Caco-2 (cell line): Measurements from ENCODE around the gene UBA1. TPM values are rescaled to one million over a fixed set of nuclear protein-coding genes. Genes with fewer than 3 reads are reported as not detected.

Source experiments
- BruUV-seq: library from RNA; stranded (reverse); fragments of 400-500 nt; replicated peaks from 2 replicates; lab custom pipeline; 2021; lab: Mats Ljungman, UMichigan
- CTCF ChIA-PET: fragments of 300-600 bp; sonication (Branson Sonifier 250); formaldehyde crosslinking; loops from one replicate; lab custom pipeline; 2022; ENCODE audit warnings: antibody characterized with exemption; lab: Charles Lee
- POLR2A ChIA-PET: fragments of 300-600 bp; sonication (Branson Sonifier 250); formaldehyde crosslinking; loops from one replicate; lab custom pipeline; 2022; ENCODE audit warnings: antibody characterized with exemption; lab: Charles Lee
- DNase-seq, 2 experiments: peaks; one replicate each; pipeline versions ENCODE4 v3.0.0 to v3.0.0-alpha.2; 2020 to 2022
- H3K27me3 ChIP-seq: replicated peaks from 2 replicates; pipeline ENCODE4 v1.6.0; 2011; ENCODE audit warnings: low read length; ENCODE audit not compliant: control insufficient read depth, insufficient read depth
- H3K36me3 ChIP-seq: 2 replicates; pipeline ENCODE4 v1.5.1; 2011; ENCODE audit warnings: low read length; ENCODE audit not compliant: control insufficient read depth, insufficient read depth
- H3K4me1 ChIP-seq: fragments of 250-450 bp; sonication (Bioruptor Pico); 2 replicates; pipeline ENCODE4 v1.5.1; 2020; ENCODE audit warnings: mild to moderate bottlenecking
- H3K4me3 ChIP-seq: 2 replicates; pipeline ENCODE4 v1.5.1; 2011; ENCODE audit warnings: low read depth, mild to moderate bottlenecking, control low read depth, low read length
- H3K9me3 ChIP-seq: fragments of 250-450 bp; sonication (Bioruptor Pico); 2 replicates; pipeline ENCODE4 v1.5.1; 2020; ENCODE audit warnings: mild to moderate bottlenecking, moderate library complexity
- H3K27ac Mint-ChIP-seq: one replicate; pipeline ENCODE4 v1.8.0; 2022; ENCODE audit warnings: mixed read lengths; ENCODE audit not compliant: unreplicated experiment
- H3K27me3 Mint-ChIP-seq: one replicate; pipeline ENCODE4 v1.8.0; 2022; ENCODE audit warnings: mixed read lengths; ENCODE audit not compliant: insufficient read depth, unreplicated experiment
- H3K36me3 Mint-ChIP-seq: one replicate; pipeline ENCODE4 v1.8.0; 2022; ENCODE audit warnings: mild to moderate bottlenecking, mixed read lengths; ENCODE audit not compliant: insufficient read depth, unreplicated experiment
- H3K4me1 Mint-ChIP-seq: one replicate; pipeline ENCODE4 v1.8.0; 2022; ENCODE audit warnings: low read depth, mixed read lengths; ENCODE audit not compliant: unreplicated experiment
- H3K4me3 Mint-ChIP-seq: one replicate; pipeline ENCODE4 v1.8.0; 2022; ENCODE audit warnings: mild to moderate bottlenecking, moderate library complexity, mixed read lengths; ENCODE audit not compliant: unreplicated experiment
- H3K9me3 Mint-ChIP-seq: one replicate; pipeline ENCODE4 v1.8.0; 2022; ENCODE audit warnings: mixed read lengths; ENCODE audit not compliant: unreplicated experiment
- intact Hi-C: fragments of 100-400 bp; cut with micrococcal nuclease; formaldehyde crosslinking; loops from one replicate; pipeline ENCODE4 v1.10.0; 2022; ENCODE audit not compliant: unreplicated experiment
- total RNA-seq: library from RNA; stranded (reverse); gene quantifications from 2 replicates; pipeline ENCODE4 v1.2.3, GENCODE V29; 2022
- TF ChIP-seq, protein P1 (sequence below), 2 experiments: fragments of 200-600 bp in 1 of 2; IDR thresholded peaks; 1 replicate in 1 of 2; 2 replicates in 1 of 2; pipeline versions ENCODE4 v1.5.1 to v1.8.0; 2011 to 2022; ENCODE audit warnings: antibody characterized with exemption in 1 of 2, control low read depth in 1 of 2, inconsistent platforms in 1 of 2, low read depth in 1 of 2, low read length in 1 of 2, mild to moderate bottlenecking in 1 of 2, moderate library complexity in 1 of 2; ENCODE audit not compliant: insufficient read depth in 1 of 2, severe bottlenecking in 1 of 2, unreplicated experiment in 1 of 2

Gene UBA1
- total RNA-seq, 1 experiment from 2014 or later = 156 TPM

GRCh38 chrX:47223476-47224250 lies 30.0 kb downstream of the UBA1 start:
- H3K36me3 ChIP-seq = peaks cover 2% of the 10 kb centered on the region; the same call in 1 of the 2 replicates
- H3K4me3 ChIP-seq = no peak overlapping the region
- peaks cover 15% of the 10 kb centered on the region for H3K4me1 Mint-ChIP-seq
- CTCF ChIA-PET = interaction anchor here (1.3 kb wide), 1 partner anchor 89 kb away, joined by 5 read pairs; no protein-coding TSS in a partner anchor
- BruUV-seq = no TSS peak
- H3K9me3 Mint-ChIP-seq = no peaks in the 10 kb centered on the region
- no peak overlapping the region for H3K27ac Mint-ChIP-seq
- H3K4me1 ChIP-seq = no peaks in the 10 kb centered on the region
- no peak for DNase-seq
- intact Hi-C loops = no loop called here
- H3K36me3 Mint-ChIP-seq = peaks cover 56% of the 10 kb centered on the region
- H3K27me3 ChIP-seq = no peaks in the 10 kb centered on the region
- POLR2A ChIA-PET = no interaction called here
- no peaks in the 10 kb centered on the region for H3K27me3 Mint-ChIP-seq
- no peaks in the 10 kb centered on the region for H3K9me3 ChIP-seq
- H3K4me3 Mint-ChIP-seq = no peak overlapping the region
- TF ChIP-seq, protein P1, sequence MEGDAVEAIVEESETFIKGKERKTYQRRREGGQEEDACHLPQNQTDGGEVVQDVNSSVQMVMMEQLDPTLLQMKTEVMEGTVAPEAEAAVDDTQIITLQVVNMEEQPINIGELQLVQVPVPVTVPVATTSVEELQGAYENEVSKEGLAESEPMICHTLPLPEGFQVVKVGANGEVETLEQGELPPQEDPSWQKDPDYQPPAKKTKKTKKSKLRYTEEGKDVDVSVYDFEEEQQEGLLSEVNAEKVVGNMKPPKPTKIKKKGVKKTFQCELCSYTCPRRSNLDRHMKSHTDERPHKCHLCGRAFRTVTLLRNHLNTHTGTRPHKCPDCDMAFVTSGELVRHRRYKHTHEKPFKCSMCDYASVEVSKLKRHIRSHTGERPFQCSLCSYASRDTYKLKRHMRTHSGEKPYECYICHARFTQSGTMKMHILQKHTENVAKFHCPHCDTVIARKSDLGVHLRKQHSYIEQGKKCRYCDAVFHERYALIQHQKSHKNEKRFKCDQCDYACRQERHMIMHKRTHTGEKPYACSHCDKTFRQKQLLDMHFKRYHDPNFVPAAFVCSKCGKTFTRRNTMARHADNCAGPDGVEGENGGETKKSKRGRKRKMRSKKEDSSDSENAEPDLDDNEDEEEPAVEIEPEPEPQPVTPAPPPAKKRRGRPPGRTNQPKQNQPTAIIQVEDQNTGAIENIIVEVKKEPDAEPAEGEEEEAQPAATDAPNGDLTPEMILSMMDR (IDR thresholded peaks at IDR 0.05; ENCODE audit: insufficient read depth in 1 of 2, low read depth in 1 of 2, low read length in 1 of 2, severe bottlenecking in 1 of 2, unreplicated experiment in 1 of 2) = no peak

- intact Hi-C loops = no loop called here
- Mint-ChIP-seq H3K27ac (no peak overlapping the region), H3K36me3 (peaks cover 57% of the 10 kb centered on the region), H3K4me1 (peaks cover 12% of the 10 kb centered on the region), H3K27me3 (no peaks in the 10 kb centered on the region), H3K4me3 (no peak overlapping the region), H3K9me3 (no peaks in the 10 kb centered on the region)
- ChIA-PET POLR2A (no interaction called here), CTCF (interaction anchor here (1.3 kb wide), 1 partner anchor 88 kb away, joined by 5 read pairs; no protein-coding TSS in a partner anchor)
- BruUV-seq = no TSS peak
- no peak for DNase-seq
- no peak overlapping the region for H3K4me3 ChIP-seq
- H3K4me1 ChIP-seq = no peaks in the 10 kb centered on the region
- H3K27me3 ChIP-seq = no peaks in the 10 kb centered on the region
- TF ChIP-seq, protein P1 (IDR thresholded peaks at IDR 0.05; ENCODE audit: insufficient read depth in 1 of 2, low read depth in 1 of 2, low read length in 1 of 2, severe bottlenecking in 1 of 2, unreplicated experiment in 1 of 2) = no peak
- no peaks in the 10 kb centered on the region for H3K9me3 ChIP-seq
- peaks cover 2% of the 10 kb centered on the region; the same call in 1 of the 2 replicates for H3K36me3 ChIP-seq
These were observed 30.8 kb downstream of the UBA1 start for GRCh38 chrX:47224266-47224895.

DNA sequence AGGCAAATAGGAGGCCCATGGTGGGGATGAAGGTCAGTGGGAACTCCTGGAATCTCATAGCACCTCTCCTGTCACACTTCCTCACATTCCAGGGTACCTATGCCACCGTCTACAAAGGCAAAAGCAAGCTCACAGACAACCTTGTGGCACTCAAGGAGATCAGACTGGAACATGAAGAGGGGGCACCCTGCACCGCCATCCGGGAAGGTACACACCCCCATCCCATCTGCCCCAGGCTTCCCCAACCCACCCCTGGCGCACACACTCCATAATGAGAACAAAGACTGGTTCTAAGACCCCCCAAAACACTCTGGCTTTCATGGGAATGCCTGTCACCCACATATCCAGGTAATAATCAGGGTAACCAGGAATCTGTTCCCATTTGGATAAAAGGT lies 31.3 kb downstream of the UBA1 start:
- ChIA-PET CTCF (interaction anchor here (1.3 kb wide), 1 partner anchor 87 kb away, joined by 5 read pairs; no protein-coding TSS in a partner anchor), POLR2A (no interaction called here)
- BruUV-seq = no TSS peak
- Histone ChIP-seq H3K4me1 (no peaks in the 10 kb centered on the region), H3K4me3 (no peak overlapping the region), H3K9me3 (no peaks in the 10 kb centered on the region), H3K27me3 (no peaks in the 10 kb centered on the region), H3K36me3 (peaks cover 2% of the 10 kb centered on the region; the same call in 1 of the 2 replicates)
- Mint-ChIP-seq H3K4me1 (peaks cover 9% of the 10 kb centered on the region), H3K27me3 (no peaks in the 10 kb centered on the region), H3K27ac (no peak overlapping the region), H3K9me3 (no peaks in the 10 kb centered on the region), H3K4me3 (no peak overlapping the region), H3K36me3 (peaks cover 56% of the 10 kb centered on the region)
- TF ChIP-seq, protein P1 (IDR thresholded peaks at IDR 0.05; ENCODE audit: insufficient read depth in 1 of 2, low read depth in 1 of 2, low read length in 1 of 2, severe bottlenecking in 1 of 2, unreplicated experiment in 1 of 2) = no peak
- DNase-seq = no peak
- intact Hi-C loops = no loop called here
